Ishikawa (cell line): ENCODE measurements around the gene ANXA2R.

Experiments
- FOXM1 ChIP-seq: IDR thresholded peaks from 2 replicates; pipeline ENCODE4 v1.6.1; 2012; ENCODE audit warnings: low read depth, borderline replicate concordance
- TAF1 ChIP-seq: IDR thresholded peaks from 2 replicates; pipeline ENCODE4 v1.6.1; 2012; ENCODE audit warnings: low read depth, mild to moderate bottlenecking
- TF ChIP-seq, protein P1 (sequence below): IDR thresholded peaks from 2 replicates; pipeline ENCODE4 v1.6.1; 2012; ENCODE audit warnings: low read depth, mild to moderate bottlenecking

GRCh38 chr5:43044181-43044914, 4.2 kb upstream of the ANXA2R start:
- TF ChIP-seq, protein P1, sequence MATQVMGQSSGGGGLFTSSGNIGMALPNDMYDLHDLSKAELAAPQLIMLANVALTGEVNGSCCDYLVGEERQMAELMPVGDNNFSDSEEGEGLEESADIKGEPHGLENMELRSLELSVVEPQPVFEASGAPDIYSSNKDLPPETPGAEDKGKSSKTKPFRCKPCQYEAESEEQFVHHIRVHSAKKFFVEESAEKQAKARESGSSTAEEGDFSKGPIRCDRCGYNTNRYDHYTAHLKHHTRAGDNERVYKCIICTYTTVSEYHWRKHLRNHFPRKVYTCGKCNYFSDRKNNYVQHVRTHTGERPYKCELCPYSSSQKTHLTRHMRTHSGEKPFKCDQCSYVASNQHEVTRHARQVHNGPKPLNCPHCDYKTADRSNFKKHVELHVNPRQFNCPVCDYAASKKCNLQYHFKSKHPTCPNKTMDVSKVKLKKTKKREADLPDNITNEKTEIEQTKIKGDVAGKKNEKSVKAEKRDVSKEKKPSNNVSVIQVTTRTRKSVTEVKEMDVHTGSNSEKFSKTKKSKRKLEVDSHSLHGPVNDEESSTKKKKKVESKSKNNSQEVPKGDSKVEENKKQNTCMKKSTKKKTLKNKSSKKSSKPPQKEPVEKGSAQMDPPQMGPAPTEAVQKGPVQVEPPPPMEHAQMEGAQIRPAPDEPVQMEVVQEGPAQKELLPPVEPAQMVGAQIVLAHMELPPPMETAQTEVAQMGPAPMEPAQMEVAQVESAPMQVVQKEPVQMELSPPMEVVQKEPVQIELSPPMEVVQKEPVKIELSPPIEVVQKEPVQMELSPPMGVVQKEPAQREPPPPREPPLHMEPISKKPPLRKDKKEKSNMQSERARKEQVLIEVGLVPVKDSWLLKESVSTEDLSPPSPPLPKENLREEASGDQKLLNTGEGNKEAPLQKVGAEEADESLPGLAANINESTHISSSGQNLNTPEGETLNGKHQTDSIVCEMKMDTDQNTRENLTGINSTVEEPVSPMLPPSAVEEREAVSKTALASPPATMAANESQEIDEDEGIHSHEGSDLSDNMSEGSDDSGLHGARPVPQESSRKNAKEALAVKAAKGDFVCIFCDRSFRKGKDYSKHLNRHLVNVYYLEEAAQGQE, result no peak
- no peak for TF ChIP-seq TAF1
- TF ChIP-seq FOXM1, result no peak
